T-helper 1 cell (primary cell): ENCODE results near the gene ADAMTS10.
"Not testable (repeated sequence)": the region's sequence is repeated elsewhere in the genome, so short reads cannot be mapped to it uniquely, and the experiment has no call there.

Experiments
- DNase-seq, 5 donors: peaks; one replicate each; pipeline ENCODE4 v3.0.0-alpha.2; 2012 to 2020

Gene ADAMTS10

GRCh38 chr19:8557642-8558238 is 52.8 kb downstream of the ADAMTS10 start:
- DNase-seq = no peak

- DNase-seq = not testable (repeated sequence)
Observed at GRCh38 chr19:8553729-8554128, 56.8 kb downstream of the ADAMTS10 start.

- DNase-seq = no peak
Observed at GRCh38 chr19:8552810-8553209, 57.7 kb downstream of the ADAMTS10 start.

GRCh38 chr19:8550070-8550469 is 60.4 kb downstream of the ADAMTS10 start:
- DNase-seq = no peak

- DNase-seq = no peak
Observed at GRCh38 chr19:8545743-8546142, 64.8 kb downstream of the ADAMTS10 start.

GRCh38 chr19:8544168-8544567 is 66.3 kb downstream of the ADAMTS10 start:
- DNase-seq = no peak

GRCh38 chr19:8539621-8540149 is 70.8 kb downstream of the ADAMTS10 start:
- DNase-seq = no peak

GRCh38 chr19:8537099-8537498 is 73.4 kb downstream of the ADAMTS10 start:
- no peak for DNase-seq

GRCh38 chr19:8536282-8536681 is 74.2 kb downstream of the ADAMTS10 start:
- no peak for DNase-seq

- DNase-seq = no peak
Observed at GRCh38 chr19:8532225-8532624, 78.3 kb downstream of the ADAMTS10 start.

GRCh38 chr19:8531470-8531869 is 79.0 kb downstream of the ADAMTS10 start:
- no peak for DNase-seq
